H1 (cell line): Measurements from ENCODE around the gene UBE2O. TPM values are rescaled to one million over a fixed set of nuclear protein-coding genes. Genes with fewer than 3 reads are reported as not detected.

Experiments
- CTCF ChIA-PET: fragments of 300-600 bp; sonication (Branson Sonifier 250); formaldehyde crosslinking; loops from one replicate; lab custom pipeline; 2021; ENCODE audit not compliant: partially characterized antibody; lab: Charles Lee
- POLR2A ChIA-PET: fragments of 300-600 bp; sonication (Branson Sonifier 250); formaldehyde crosslinking; loops from one replicate; lab custom pipeline; 2021; ENCODE audit warnings: inconsistent platforms; ENCODE audit not compliant: partially characterized antibody; lab: Charles Lee
- DNase-seq, 2 experiments: peaks; one replicate each; pipeline versions ENCODE4 v3.0.0 to v3.0.0-alpha.2; 2010 to 2022; ENCODE audit warnings: low spot score in 2 of 2, low read depth in 1 of 2, mixed read lengths in 1 of 2
- FAIRE-seq: peaks from 2 replicates; lab custom pipeline; 2011; peaks lifted over from hg19 to GRCh38; lab: Jason Lieb, UNC
- H2AFZ ChIP-seq: 2 replicates; pipeline ENCODE4 v1.8.1; 2012; ENCODE audit warnings: low read length, inconsistent platforms
- H2AK5ac ChIP-seq: 2 replicates; pipeline ENCODE4 v1.6.1; 2013; ENCODE audit warnings: low read depth, low read length
- H2BK120ac ChIP-seq: replicated peaks from 2 replicates; pipeline ENCODE3; 2013; ENCODE audit warnings: low read depth, low read length, inconsistent platforms
- H2BK12ac ChIP-seq: 2 replicates; pipeline ENCODE4 v1.6.1; 2013; ENCODE audit warnings: low read depth, low read length
- H2BK15ac ChIP-seq: 2 replicates; pipeline ENCODE4 v1.6.1; 2013; ENCODE audit warnings: low read length
- H2BK20ac ChIP-seq: 2 replicates; pipeline ENCODE4 v1.6.1; 2013; ENCODE audit warnings: low read length
- H2BK5ac ChIP-seq: 2 replicates; pipeline ENCODE4 v1.6.1; 2013; ENCODE audit warnings: low read depth, low read length
- H3K14ac ChIP-seq: 2 replicates; pipeline ENCODE4 v1.6.1; 2013; ENCODE audit warnings: inconsistent platforms; ENCODE audit not compliant: insufficient read length
- H3K18ac ChIP-seq: 2 replicates; pipeline ENCODE4 v1.6.1; 2013; ENCODE audit warnings: low read length; ENCODE audit errors: extremely low read depth
- H3K23ac ChIP-seq: 2 replicates; pipeline ENCODE4 v1.6.1; 2013; ENCODE audit warnings: inconsistent platforms; ENCODE audit not compliant: insufficient read length
- H3K23me2 ChIP-seq: 2 replicates; pipeline ENCODE4 v1.6.1; 2013; ENCODE audit warnings: low read depth, low read length
- H3K27ac ChIP-seq: 2 replicates; pipeline ENCODE4 v1.6.1; 2011; ENCODE audit warnings: low read depth, low read length, inconsistent platforms
- H3K27me3 ChIP-seq, 4 experiments: replicated peaks in 1 of 4; 1 replicate in 1 of 4; 2 replicates in 3 of 4; pipeline versions ENCODE4 v1.6.1 to v1.8.1; 2011 to 2013; ENCODE audit warnings: low read length in 3 of 4, mild to moderate bottlenecking in 3 of 4, inconsistent platforms in 2 of 4, mixed read lengths in 2 of 4, moderate library complexity in 1 of 4; ENCODE audit not compliant: control insufficient read depth in 3 of 4, insufficient read depth in 3 of 4; ENCODE audit errors: extremely low read depth in 1 of 4
- H3K36me3 ChIP-seq, 4 experiments: 2 replicates each; pipeline versions ENCODE4 v1.6.1 to v1.8.1; 2011 to 2013; ENCODE audit warnings: mild to moderate bottlenecking in 4 of 4, low read length in 3 of 4, moderate library complexity in 2 of 4, control low read depth in 1 of 4, inconsistent platforms in 1 of 4; ENCODE audit not compliant: insufficient read depth in 4 of 4, control insufficient read depth in 2 of 4
- H3K4ac ChIP-seq: replicated peaks from 2 replicates; pipeline ENCODE3; 2013; ENCODE audit warnings: low read length, low read depth, mixed read lengths, inconsistent platforms; ENCODE audit not compliant: insufficient read length
- H3K4me1 ChIP-seq, 4 experiments: replicated peaks in 1 of 4; 1 replicate in 1 of 4; 2 replicates in 3 of 4; pipeline versions ENCODE4 v1.6.1 to v1.8.1; 2011 to 2013; ENCODE audit warnings: low read length in 3 of 4, inconsistent platforms in 2 of 4, mixed read lengths in 1 of 4; ENCODE audit not compliant: insufficient read depth in 4 of 4, control insufficient read depth in 3 of 4
- H3K4me2 ChIP-seq, 2 experiments: 2 replicates each; pipeline versions ENCODE4 v1.6.1 to v1.8.1; 2011 to 2013; ENCODE audit warnings: low read depth in 2 of 2, low read length in 2 of 2, control low read depth in 1 of 2, inconsistent platforms in 1 of 2, mild to moderate bottlenecking in 1 of 2; ENCODE audit not compliant: insufficient read depth in 1 of 2
- H3K4me3 ChIP-seq, 4 experiments: fragments of 200-600, 300-600 bp in 1 of 4; sonication (generic), shearing (Covaris generic), sonication (Bioruptor Twin) in 1 of 4; 2 replicates each; pipeline versions ENCODE4 v1.5.1 to v1.8.1; 2011 to 2016; ENCODE audit warnings: low read length in 4 of 4, low read depth in 3 of 4, control low read depth in 2 of 4, inconsistent platforms in 2 of 4, mild to moderate bottlenecking in 2 of 4, mixed read lengths in 1 of 4, moderate library complexity in 1 of 4; ENCODE audit not compliant: insufficient read depth in 2 of 4; ENCODE audit errors: extremely low read depth in 1 of 4
- H3K56ac ChIP-seq: replicated peaks from 2 replicates; pipeline ENCODE3; 2013; ENCODE audit warnings: low read depth, mild to moderate bottlenecking, mixed read lengths, low read length, inconsistent platforms; ENCODE audit not compliant: insufficient read length
- H3K79me1 ChIP-seq: 2 replicates; pipeline ENCODE4 v1.6.1; 2013; ENCODE audit warnings: low read depth, low read length, control low read depth
- H3K79me2 ChIP-seq, 2 experiments: 2 replicates each; pipeline versions ENCODE4 v1.6.1 to v1.8.1; 2012 to 2013; ENCODE audit warnings: low read length in 2 of 2, mild to moderate bottlenecking in 2 of 2, inconsistent platforms in 1 of 2; ENCODE audit not compliant: insufficient read depth in 2 of 2, control insufficient read depth in 1 of 2
- H3K9ac ChIP-seq, 4 experiments: replicated peaks in 1 of 4; 1 replicate in 1 of 4; 2 replicates in 3 of 4; pipeline versions ENCODE4 v1.6.1 to v1.8.1; 2011 to 2013; ENCODE audit warnings: low read depth in 3 of 4, low read length in 3 of 4, control low read depth in 2 of 4, mild to moderate bottlenecking in 2 of 4, moderate library complexity in 2 of 4, inconsistent platforms in 1 of 4; ENCODE audit errors: extremely low read depth in 1 of 4
- H3K9me3 ChIP-seq, 2 experiments: 2 replicates each; pipeline versions ENCODE4 v1.6.1 to v1.8.1; 2012 to 2013; ENCODE audit warnings: mild to moderate bottlenecking in 2 of 2, moderate library complexity in 2 of 2, control low read depth in 1 of 2, inconsistent platforms in 1 of 2, low read depth in 1 of 2, low read length in 1 of 2, mixed read lengths in 1 of 2; ENCODE audit not compliant: insufficient read depth in 2 of 2
- H4K20me1 ChIP-seq, 2 experiments: replicated peaks in 1 of 2; 2 replicates each; pipeline versions ENCODE3 to v1.8.1; 2011 to 2013; ENCODE audit warnings: inconsistent platforms in 2 of 2, low read length in 2 of 2, mild to moderate bottlenecking in 1 of 2; ENCODE audit not compliant: insufficient read depth in 2 of 2, control insufficient read depth in 1 of 2
- H4K5ac ChIP-seq: 2 replicates; pipeline ENCODE4 v1.6.1; 2013; ENCODE audit warnings: low read length, low read depth, mixed read lengths, inconsistent platforms; ENCODE audit not compliant: insufficient read length
- H4K8ac ChIP-seq: 2 replicates; pipeline ENCODE4 v1.8.0; 2013; ENCODE audit warnings: mild to moderate bottlenecking, moderate library complexity, low read length, inconsistent platforms; ENCODE audit not compliant: insufficient read depth; ENCODE audit errors: extremely low read depth
- H4K91ac ChIP-seq: replicated peaks from 2 replicates; pipeline ENCODE3; 2013; ENCODE audit warnings: low read length, mixed read lengths, inconsistent platforms; ENCODE audit not compliant: insufficient read length
- CBX5 ChIP-seq: fragments of 300-800, 300-1000 bp; sonication (generic); IDR thresholded peaks from 2 replicates; pipeline ENCODE4 v1.7.1; 2016; ENCODE audit warnings: antibody characterized with exemption, low read length, low read depth
- CEBPB ChIP-seq: IDR thresholded peaks from 2 replicates; pipeline ENCODE4 v1.6.1; 2012; ENCODE audit warnings: low read depth, low read length
- CHD2 ChIP-seq: IDR thresholded peaks from 2 replicates; pipeline ENCODE4 v1.6.1; 2012; ENCODE audit warnings: low read length, improper control_type of control experiment
- CTBP2 ChIP-seq: IDR thresholded peaks from 2 replicates; pipeline ENCODE4 v1.7.0; 2011; ENCODE audit warnings: borderline replicate concordance, mild to moderate bottlenecking, moderate library complexity, mixed read lengths, low read length; ENCODE audit not compliant: insufficient read depth, insufficient read length
- EGR1 ChIP-seq: IDR thresholded peaks from 2 replicates; pipeline ENCODE4 v1.6.1; 2011; ENCODE audit warnings: low read depth, low read length, borderline replicate concordance
- GABPA ChIP-seq: IDR thresholded peaks from 2 replicates; pipeline ENCODE4 v1.6.1; 2011; ENCODE audit warnings: mild to moderate bottlenecking, low read length, moderate library complexity, borderline replicate concordance; ENCODE audit not compliant: insufficient read depth
- KDM5A ChIP-seq: fragments of 200-600 bp; IDR thresholded peaks from 2 replicates; pipeline ENCODE4 v1.7.1; 2012; ENCODE audit warnings: mild to moderate bottlenecking, low read length, inconsistent platforms, mixed read lengths
- POU5F1 ChIP-seq: IDR thresholded peaks from 2 replicates; pipeline ENCODE4 v1.6.1; 2011; ENCODE audit warnings: low read depth, mild to moderate bottlenecking, low read length, moderate library complexity
- SIRT6 ChIP-seq: IDR thresholded peaks from one replicate; pipeline ENCODE4 v1.7.1; 2012; ENCODE audit warnings: low read length, inconsistent platforms
- SP1 ChIP-seq: IDR thresholded peaks from 2 replicates; pipeline ENCODE4 v1.6.1; 2011; ENCODE audit warnings: low read depth, low read length
- WGBS, 2 experiments: shearing (Covaris generic) in 1 of 2; methylation state at CpG; one replicate each; pipeline versions ENCODE4 v1.1.6 to v1.1.7; 2013 to 2015; ENCODE audit warnings: low lambda C conversion rate in 2 of 2, mixed read lengths in 2 of 2, inconsistent platforms in 1 of 2, low coverage in 1 of 2, missing lambda C conversion rate in 1 of 2; ENCODE audit not compliant: insufficient replicate concordance in 2 of 2, insufficient coverage in 1 of 2, insufficient read length in 1 of 2; ENCODE audit errors: extremely low coverage in 1 of 2, missing lambda C conversion rate in 1 of 2; 5-methylcytosine and 5-hydroxymethylcytosine counted together
- polyA plus RNA-seq, 7 experiments: library from polyadenylated mRNA; depleted of rRNA in 3 of 7; stranded (reverse) in 5 of 7; unstranded in 2 of 7; fragments of >200 nt in 5 of 7; fragments of 200-250 nt in 2 of 7; gene quantifications; 1 replicate in 5 of 7; 2 replicates in 1 of 7; 4 replicates in 1 of 7; pipeline versions ENCODE4 v1.2.1 to v1.2.3, GENCODE V29; 2011 to 2013; ENCODE audit warnings: missing spikeins in 2 of 7, mixed read lengths in 2 of 7
- total RNA-seq: library from RNA; stranded (reverse); fragmentation: NEBNext Ultra II Directional; extraction: Animal tissue kit (Norgen Biotek cat#: 25700); gene quantifications from 2 replicates; pipeline ENCODE4 v1.2.1, GENCODE V29; 2021

The UBE2O gene
- total and polyA plus RNA-seq, 2 of the 8 experiments (the other 6 are each of a cell fraction or from before 2014, with no cell fraction given): 24.4 to 63.0 TPM

DNA sequence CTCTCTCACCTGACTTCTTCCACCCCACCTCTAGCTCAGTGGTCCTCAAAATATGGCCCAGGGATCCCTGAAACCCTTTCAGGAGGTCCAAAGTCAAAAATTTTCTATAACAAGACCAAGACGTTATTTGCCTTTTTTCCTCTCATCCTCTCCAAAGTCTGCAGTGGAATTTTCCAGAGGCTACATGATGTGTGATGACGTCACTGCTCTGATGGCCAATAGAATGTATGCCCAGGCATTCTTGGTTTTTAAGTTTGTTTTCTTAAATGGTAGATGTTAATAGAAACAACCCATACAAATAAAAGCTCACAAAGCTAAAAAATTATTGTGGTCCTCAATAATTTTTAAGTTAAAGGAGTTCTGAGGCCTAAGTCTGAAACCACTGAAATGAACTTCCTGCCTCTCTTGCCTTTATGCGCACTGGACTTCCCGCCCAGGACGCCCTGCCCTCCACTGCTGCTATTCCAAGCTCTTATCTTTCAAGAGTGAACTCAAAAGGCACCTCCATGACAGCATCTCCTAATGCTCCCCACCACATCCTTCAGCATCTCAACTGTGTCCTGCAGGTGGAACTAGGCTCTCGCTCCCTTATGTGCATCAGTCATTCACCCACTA, 13.5 kb downstream of the UBE2O start:
- POLR2A ChIA-PET: interaction anchor here (1.3 to 1.9 kb wide), 2 partner anchors 19 to 120 kb away, joined by 3 to 6 read pairs; no protein-coding TSS in a partner anchor
- Histone ChIP-seq H4K5ac (no peak overlapping the region), H2AK5ac (no peak overlapping the region; the same call in 1 of the 2 replicates), H3K9me3 (no peaks in the 10 kb centered on the region), H3K9ac (no peak overlapping the region; a peak in 1 of 7 replicates), H4K8ac (no peak overlapping the region), H2BK20ac (no peak overlapping the region), H3K14ac (no peak overlapping the region), H3K23me2 (no peaks in the 10 kb centered on the region), H2AFZ (no peak overlapping the region), H2BK5ac (no peak overlapping the region; the same call in 1 of the 2 replicates), H3K4me2 (no peak overlapping the region; a peak in 1 of 4 replicates), H3K4me3 (no peak overlapping the region), H3K18ac (no peak overlapping the region), H4K20me1 (peaks cover 7 to 31% of the 10 kb centered on the region in 2 experiments), H4K91ac (no peak overlapping the region), H3K56ac (no peak overlapping the region), H3K79me1 (peaks cover 28% of the 10 kb centered on the region), H3K4me1 (peaks cover 12 to 43% (median 32%) of the 10 kb centered on the region in 4 experiments), H2BK12ac (no peak overlapping the region), H2BK120ac (no peak overlapping the region), H3K23ac (no peak overlapping the region), H3K4ac (no peak overlapping the region), H3K36me3 (no peaks in the 10 kb centered on the region), H2BK15ac (no peak overlapping the region), H3K79me2 (peaks cover 22 to 96% of the 10 kb centered on the region in 2 experiments), H3K27ac (no peak overlapping the region), H3K27me3 (no peaks in the 10 kb centered on the region)
- WGBS, 2 experiments: 99% methylated on average over 5 of the region's 6 CpGs; no CpG with 5 or more reads in 1 of the 2 experiments
- TF ChIP-seq CTBP2 (no peak), CEBPB (no peak), EGR1 (no peak), SIRT6 (no peak), GABPA (no peak), CHD2 (no peak), CBX5 (no peak), KDM5A (no peak), SP1 (no peak), POU5F1 (no peak)
- DNase-seq (no peak), FAIRE-seq (no peak)
- CTCF ChIA-PET: interaction anchor here (0.7 to 2.5 kb wide), 4 partner anchors 9 to 84 kb away, joined by 4 to 8 read pairs (median 7); no protein-coding TSS in a partner anchor
